Gastroesophageal sphincter (tissue), 4 donors: Measurements from ENCODE around the gene LHFPL2. TPM values are rescaled to one million over a fixed set of nuclear protein-coding genes. Genes with fewer than 3 reads are reported as not detected.

ENCODE experiments used
- ATAC-seq: fragments of 150-250 bp; one replicate; pipeline ENCODE4 v1.9.1; 2016; ENCODE audit warnings: mild to moderate bottlenecking, moderate library complexity
- H3K27ac ChIP-seq, 4 donors: fragments of 200-600 bp; sonication (generic) in 3 of 4; 1 replicate in 3 of 4; 2 replicates in 1 of 4; pipeline ENCODE4 v1.5.1; 2016 to 2019
- H3K27me3 ChIP-seq: fragments of 200-600 bp; sonication (generic); one replicate; pipeline ENCODE4 v1.5.1; 2019
- H3K36me3 ChIP-seq, 2 donors: fragments of 200-600 bp; sonication (generic); one replicate each; pipeline ENCODE4 v1.5.1; 2019; ENCODE audit warnings: control low read depth in 1 of 2
- H3K4me1 ChIP-seq, 3 donors: fragments of 200-600 bp; sonication (generic); 1 replicate in 2 of 3; 2 replicates in 1 of 3; pipeline ENCODE4 v1.5.1; 2016 to 2019; ENCODE audit warnings: control low read depth in 2 of 3
- H3K4me3 ChIP-seq, 2 donors: fragments of 200-600 bp; sonication (generic); one replicate each; pipeline ENCODE4 v1.5.1; 2019; ENCODE audit warnings: mild to moderate bottlenecking in 1 of 2, moderate library complexity in 1 of 2
- H3K9me3 ChIP-seq, 3 donors: fragments of 200-600 bp; sonication (generic); one replicate each; pipeline ENCODE4 v1.5.1; 2017 to 2019; ENCODE audit warnings: control low read depth in 2 of 3
- CTCF ChIP-seq, 4 experiments: fragments of 200-600 bp in 2 of 4; fragments of 450-650 bp in 2 of 4; sonication (generic) in 1 of 4; IDR thresholded peaks; one replicate each; pipeline ENCODE4 v1.5.1; 2017 to 2019; ENCODE audit warnings: antibody characterized with exemption in 4 of 4, mild to moderate bottlenecking in 2 of 4, moderate library complexity in 2 of 4
- EP300 ChIP-seq: sonication (generic); formaldehyde crosslinking; IDR thresholded peaks from one replicate; pipeline ENCODE4 v1.6.1; 2017; ENCODE audit warnings: antibody characterized with exemption, mild to moderate bottlenecking
- POLR2A ChIP-seq, 2 donors: fragments of 450-650 bp; IDR thresholded peaks; one replicate each; pipeline ENCODE4 v1.6.1; 2017; ENCODE audit warnings: antibody characterized with exemption in 2 of 2, mild to moderate bottlenecking in 2 of 2, moderate library complexity in 1 of 2
- POLR2AphosphoS5 ChIP-seq: sonication (generic); formaldehyde crosslinking; IDR thresholded peaks from one replicate; pipeline ENCODE4 v1.6.1; 2017; ENCODE audit warnings: antibody characterized with exemption
- WGBS, 2 donors: methylation state at CpG; one replicate each; pipeline ENCODE4 v1.1.5; 2018; ENCODE audit warnings: low coverage in 1 of 2; 5-methylcytosine and 5-hydroxymethylcytosine counted together
- total RNA-seq, 4 donors: library from RNA; depleted of rRNA; stranded (reverse); fragments of >200 nt; gene quantifications; one replicate each; pipeline ENCODE4 v1.1.0, GENCODE V29; 2016

The LHFPL2 gene
- total RNA-seq, 4 donors from 2014 or later = 14.9 to 44.2 (median 39.3) TPM

- Histone ChIP-seq H3K9me3 (no peaks in the 10 kb centered on the region), H3K27me3 (no peaks in the 10 kb centered on the region), H3K36me3 (no peaks in the 10 kb centered on the region), H3K27ac (peak overlapping the region in 3 of 4 donors; percentile 20 to 56 (median 46)), H3K4me1 (peaks cover 9 to 64% (median 38%) of the 10 kb centered on the region in 3 donors), H3K4me3 (no peak overlapping the region)
- WGBS, 2 donors = 39 to 58% methylated on average over 2 to 3 of the region's 3 CpGs
- TF ChIP-seq EP300 (no peak), POLR2A (IDR thresholded peaks at IDR 0.05) (no peak), POLR2AphosphoS5 (no peak), CTCF (IDR thresholded peaks at IDR 0.05) (no peak)
- ATAC-seq = no peak
These were observed 118.1 kb downstream of the LHFPL2 start for GRCh38 chr5:78530342-78531096.

- Histone ChIP-seq H3K27ac (peak overlapping the region; percentile 80 to 87 (median 84)), H3K27me3 (no peaks in the 10 kb centered on the region), H3K4me3 (no peak overlapping the region), H3K36me3 (no peaks in the 10 kb centered on the region), H3K4me1 (peaks cover 9 to 69% (median 41%) of the 10 kb centered on the region in 3 donors), H3K9me3 (no peaks in the 10 kb centered on the region)
- no peak for ATAC-seq
- WGBS, 2 donors = 61 to 77% methylated on average over 2 to 3 of the region's 3 CpGs
- TF ChIP-seq EP300 (no peak), CTCF (IDR thresholded peaks at IDR 0.05) (no peak), POLR2A (IDR thresholded peaks at IDR 0.05) (no peak), POLR2AphosphoS5 (no peak)
These were observed 120.6 kb downstream of the LHFPL2 start for GRCh38 chr5:78527925-78528324.

- 2 to 4% methylated on average over 9 of the region's 9 CpGs for WGBS, 2 donors
These were observed 121.3 kb downstream of the LHFPL2 start for GRCh38 chr5:78527054-78527859.

GRCh38 chr5:78526049-78526525 lies 122.5 kb downstream of the LHFPL2 start:
- 63 to 72% methylated on average over 6 to 7 of the region's 7 CpGs for WGBS, 2 donors
- peak; percentile 44 for ATAC-seq
- Histone ChIP-seq H3K36me3 (no peaks in the 10 kb centered on the region), H3K9me3 (no peaks in the 10 kb centered on the region), H3K27me3 (no peaks in the 10 kb centered on the region), H3K4me1 (peaks cover 9 to 69% (median 41%) of the 10 kb centered on the region in 3 donors), H3K27ac (peak overlapping the region in 3 of 4 donors; percentile 80 to 87 (median 80)), H3K4me3 (no peak overlapping the region)
- TF ChIP-seq CTCF (IDR thresholded peaks at IDR 0.05) (no peak), POLR2A (IDR thresholded peaks at IDR 0.05) (no peak), POLR2AphosphoS5 (peak; percentile 49)

More at GRCh38 chr5:78527054-78527859, 121.3 kb downstream of the LHFPL2 start:
- peak overlapping the region; percentile 80 to 87 (median 84) for H3K27ac ChIP-seq
- TF ChIP-seq CTCF (IDR thresholded peaks at IDR 0.05) = no peak
- TF ChIP-seq POLR2AphosphoS5 = peak; percentile 91
- no peaks in the 10 kb centered on the region for H3K27me3 ChIP-seq
- ATAC-seq = peak; percentile 85
- peaks cover 9 to 69% (median 41%) of the 10 kb centered on the region in 3 donors for H3K4me1 ChIP-seq
- no peaks in the 10 kb centered on the region for H3K36me3 ChIP-seq
- no peak overlapping the region for H3K4me3 ChIP-seq
- no peaks in the 10 kb centered on the region for H3K9me3 ChIP-seq
